ENCODE data around the gene TSPAN4. TPM values are rescaled to one million over a fixed set of nuclear protein-coding genes. Genes with fewer than 3 reads are reported as not detected.

TSPAN4 gene
- total and polyA plus RNA-seq, 9 of the 15 experiments (the other 6 are each of a cell fraction or from before 2014, with no cell fraction given): 0.07 to 31.0 (median 15.7) TPM

DNA sequence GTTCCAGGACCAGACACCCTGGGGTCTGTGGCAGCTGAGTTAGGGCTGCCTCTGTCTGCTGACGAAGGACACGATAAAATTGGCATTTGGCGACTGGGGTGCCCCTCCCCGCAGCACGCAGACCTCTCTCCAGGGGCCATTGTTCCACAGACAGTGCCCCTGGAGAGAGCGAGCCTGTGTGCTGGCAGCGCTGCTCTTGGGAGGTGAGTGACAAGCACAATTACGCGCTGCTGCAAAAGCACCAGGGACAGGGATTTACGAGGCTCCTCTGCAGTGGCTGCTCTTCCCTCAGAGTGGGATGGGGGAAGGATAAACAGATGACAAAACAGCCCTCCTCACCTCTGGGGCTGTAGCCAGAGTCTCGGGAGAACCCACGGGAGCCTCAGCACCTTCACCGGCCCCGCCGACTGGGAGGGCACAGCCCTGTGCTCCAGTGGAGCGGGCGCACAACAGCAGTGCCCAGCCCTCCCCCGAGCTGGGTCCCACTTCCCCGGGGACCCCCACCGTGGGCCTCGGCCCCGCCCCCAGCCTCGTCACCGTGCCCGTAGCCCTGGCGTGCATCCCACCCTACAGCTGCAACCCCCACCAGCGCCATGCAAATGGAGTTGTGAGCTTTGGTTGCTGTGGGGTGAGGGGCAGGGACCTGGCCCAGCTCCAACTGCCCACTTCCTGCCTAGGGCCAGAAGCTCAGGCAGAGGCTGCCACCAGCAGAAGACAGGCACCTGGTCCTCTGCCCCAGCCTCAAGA lies 48.3 kb downstream of the TSPAN4 start:
- no peak for ATAC-seq

DNA sequence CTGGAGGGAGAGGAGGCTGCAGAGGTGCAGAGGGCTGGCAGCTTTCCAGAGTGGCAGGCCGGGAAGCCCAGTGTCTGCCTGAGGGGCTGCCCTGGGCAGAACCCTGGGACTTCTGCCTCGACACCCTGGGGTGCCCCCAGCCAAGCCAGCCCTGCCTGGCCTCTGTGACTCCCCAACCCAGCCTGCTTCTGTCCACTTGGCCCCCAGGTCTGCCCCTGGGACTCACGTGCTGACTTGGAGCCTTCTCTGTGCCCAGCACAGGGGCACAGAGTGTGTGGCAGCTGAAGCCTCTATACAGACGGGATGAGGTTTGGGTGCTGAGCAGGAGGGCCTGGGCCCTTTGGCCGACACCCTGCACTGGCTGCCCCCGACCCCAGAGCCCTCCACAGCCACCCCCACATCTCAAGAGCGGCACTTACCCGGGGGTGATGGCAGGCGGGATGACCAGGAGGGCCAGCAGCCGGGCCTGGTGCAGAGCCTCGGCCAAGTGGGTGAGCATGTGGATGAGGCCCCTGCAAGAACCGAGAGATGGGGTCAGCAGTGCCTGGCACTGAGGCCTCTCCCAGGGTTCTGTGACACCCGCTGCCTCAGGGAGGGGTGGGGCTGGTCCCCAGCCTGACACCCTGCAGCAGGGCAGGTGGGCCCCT lies 50.5 kb downstream of the TSPAN4 start:
- H3K36me3 ChIP-seq (ENCODE audit: control insufficient read depth, insufficient read depth, low read length): peaks cover 39% of the 10 kb centered on the region; the same call in 1 of the 3 replicates
- no peaks in the 10 kb centered on the region for H3K9me3 ChIP-seq (replicated peaks; ENCODE audit: control insufficient read depth, insufficient read depth, low read depth, low read length)
- TF ChIP-seq POLR2G (IDR thresholded peaks at IDR 0.05; ENCODE audit: low read depth, low read length): peak; percentile 59
- TF ChIP-seq RBFOX2 (IDR thresholded peaks at IDR 0.05; ENCODE audit: low read depth, low read length): peak; percentile 34; the same call in 1 of the 2 replicates
- no peak for TF ChIP-seq ZNF134 (CRISPR knock-in tag; conservative IDR thresholded peaks at IDR 0.05)
- TF ChIP-seq IRF2 (CRISPR knock-in tag; IDR thresholded peaks at IDR 0.05): no peak
- H3K4me3 ChIP-seq: no peak overlapping the region
- FAIRE-seq (no peak), DNase-seq (ENCODE audit: extremely low read depth in 1 of 4, low spot score in 3 of 4) (no peak), ATAC-seq (no peak)
- no peaks in the 10 kb centered on the region for H3K79me2 ChIP-seq (ENCODE audit: control insufficient read depth, insufficient read depth, low read length)
- no peak overlapping the region for H2AFZ ChIP-seq (ENCODE audit: low read depth, low read length)
- H3K4me1 ChIP-seq (replicated peaks in 1 of 2; ENCODE audit: control insufficient read depth in 2 of 2, insufficient read depth in 2 of 2, low read length in 2 of 2): peaks cover 0 to 81% of the 10 kb centered on the region in 2 experiments; a peak in 2 of 5 replicates
- peak overlapping the region in 1 of 2 experiments; percentile 73; a peak in 1 of 4 replicates for H3K9ac ChIP-seq (ENCODE audit: insufficient read depth in 1 of 2, low read depth in 2 of 2, low read length in 2 of 2)
- H4K20me1 ChIP-seq (replicated peaks; ENCODE audit: control insufficient read depth, insufficient read depth, low read length): no peaks in the 10 kb centered on the region; the same call in 1 of the 2 replicates
- in situ Hi-C loops (cut with MboI): no loop called here
- no peaks in the 10 kb centered on the region for H3K9me1 ChIP-seq (ENCODE audit: control insufficient read depth, insufficient read depth, low read length)
- intact Hi-C loops (cut with micrococcal nuclease): no loop called here
- ChIA-PET CTCF (ENCODE audit: low intra/inter-chr PET ratio) (no interaction called here), POLR2A (no interaction called here)
- H3K27me3 ChIP-seq (ENCODE audit: control insufficient read depth in 2 of 2, insufficient read depth in 2 of 2, low read length in 2 of 2): no peaks in the 10 kb centered on the region
- H3K27ac ChIP-seq (ENCODE audit: extremely low read depth, low read depth, low read length): no peak overlapping the region
- 84% methylated on average over 11 of the region's 13 CpGs for WGBS (ENCODE audit: insufficient coverage, low coverage, missing lambda C conversion rate)
- H3K4me2 ChIP-seq (ENCODE audit: insufficient read depth, low read length): no peak overlapping the region
- BruUV-seq (replicated peaks): no TSS peak

More for the DNA sequence above, 48.3 kb downstream of the TSPAN4 start:
- no TSS peak for BruUV-seq (replicated peaks)
- H3K27ac ChIP-seq (ENCODE audit: extremely low read depth, low read depth, low read length): no peak overlapping the region
- H3K9me3 ChIP-seq (replicated peaks; ENCODE audit: control insufficient read depth, insufficient read depth, low read depth, low read length): no peaks in the 10 kb centered on the region
- no peak for FAIRE-seq
- in situ Hi-C loops (cut with MboI) (no loop called here), intact Hi-C loops (cut with micrococcal nuclease) (no loop called here)
- H4K20me1 ChIP-seq (replicated peaks; ENCODE audit: control insufficient read depth, insufficient read depth, low read length): no peaks in the 10 kb centered on the region; the same call in 1 of the 2 replicates
- TF ChIP-seq ZNF197 (CRISPR knock-in tag; IDR thresholded peaks at IDR 0.05; ENCODE audit: low read depth) (no peak), PTRF (tag; IDR thresholded peaks at IDR 0.05) (no peak), GATAD2A (IDR thresholded peaks at IDR 0.05) (no peak), NFIC (IDR thresholded peaks at IDR 0.05) (peak; percentile 11; the same call in 1 of the 2 replicates)
- no peak overlapping the region; a peak in 1 of 4 replicates for H3K9ac ChIP-seq (ENCODE audit: insufficient read depth in 1 of 2, low read depth in 2 of 2, low read length in 2 of 2)
- ChIA-PET CTCF (ENCODE audit: low intra/inter-chr PET ratio) (no interaction called here), POLR2A (no interaction called here)
- no peak overlapping the region for H3K4me3 ChIP-seq
- H3K36me3 ChIP-seq (ENCODE audit: control insufficient read depth, insufficient read depth, low read length): peaks cover 50% of the 10 kb centered on the region; the same call in 1 of the 3 replicates
- DNase-seq (ENCODE audit: extremely low read depth in 1 of 4, low spot score in 3 of 4): no peak
- H3K9me1 ChIP-seq (ENCODE audit: control insufficient read depth, insufficient read depth, low read length): no peaks in the 10 kb centered on the region
- 88% methylated on average over 11 of the region's 27 CpGs for WGBS (ENCODE audit: insufficient coverage, low coverage, missing lambda C conversion rate)
- peaks cover 0 to 67% of the 10 kb centered on the region in 2 experiments; a peak in 2 of 5 replicates for H3K4me1 ChIP-seq (replicated peaks in 1 of 2; ENCODE audit: control insufficient read depth in 2 of 2, insufficient read depth in 2 of 2, low read length in 2 of 2)
- no peaks in the 10 kb centered on the region for H3K79me2 ChIP-seq (ENCODE audit: control insufficient read depth, insufficient read depth, low read length)
- no peaks in the 10 kb centered on the region for H3K27me3 ChIP-seq (ENCODE audit: control insufficient read depth in 2 of 2, insufficient read depth in 2 of 2, low read length in 2 of 2)
- no peak overlapping the region for H3K4me2 ChIP-seq (ENCODE audit: insufficient read depth, low read length)
- H2AFZ ChIP-seq (ENCODE audit: low read depth, low read length): no peak overlapping the region

Data from K562 (cell line).